Activated CD4-positive, alpha-beta T cell treated with anti-CD3 and anti-CD28 coated beads for 24 hours (primary cell): ENCODE results near the gene NDOR1.

Experiments used
- DNase-seq, 2 donors: peaks; one replicate each; pipeline ENCODE4 v3.0.0-alpha.2; 2020; ENCODE audit warnings: low read depth in 2 of 2

The NDOR1 gene

DNA sequence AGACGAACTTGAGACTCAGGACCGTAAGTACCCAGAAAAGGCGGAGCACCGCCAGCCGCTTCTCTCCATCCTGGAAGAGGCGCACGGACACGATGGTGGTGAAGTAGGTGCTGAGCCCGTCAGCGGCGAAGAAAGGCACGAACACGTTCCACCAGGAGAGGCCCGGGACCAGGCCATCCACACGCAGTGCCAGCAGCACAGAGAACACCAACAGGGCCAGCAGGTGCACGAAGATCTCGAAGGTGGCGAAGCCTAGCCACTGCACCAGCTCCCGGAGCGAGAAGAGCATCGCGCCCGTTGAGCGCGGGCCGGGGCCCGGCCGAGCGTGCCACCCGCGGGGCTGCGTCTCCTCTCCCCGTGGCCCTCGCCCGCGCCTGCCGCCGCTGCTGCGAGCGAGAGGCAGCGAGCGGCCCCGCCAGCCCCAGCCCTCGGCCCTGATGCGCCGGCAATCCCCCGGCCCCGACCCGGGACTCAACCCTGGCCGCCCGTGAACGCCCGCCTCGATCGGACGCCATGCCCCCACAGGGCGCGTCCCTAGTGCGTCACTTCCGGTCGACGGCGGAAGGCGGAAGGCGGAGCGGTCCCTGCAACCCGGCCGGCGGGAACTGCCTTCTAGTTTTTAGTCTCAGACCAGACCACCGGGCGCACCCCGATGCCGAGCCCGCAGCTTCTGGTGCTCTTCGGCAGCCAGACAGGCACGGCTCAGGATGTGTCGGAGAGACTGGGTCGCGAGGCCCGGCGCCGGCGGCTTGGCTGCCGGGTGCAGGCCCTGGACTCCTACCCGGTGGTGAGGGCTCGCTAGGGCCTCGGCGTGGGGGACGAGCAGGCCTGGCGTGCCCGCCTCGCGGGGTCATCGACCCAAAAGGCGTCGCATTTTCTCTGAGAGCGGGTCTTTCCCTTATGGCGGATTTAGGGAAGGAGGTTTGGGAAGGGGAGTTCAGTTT lies at the start of gene NDOR1, which contains the start of gene TMEM203:
Gene NDOR1 (plus strand): TSS at position 575 of the 944 bp plus-strand sequence. CDS start 78 bp downstream, at position 653.
Gene TMEM203 (minus strand): TSS at position 523 of the 944 bp plus-strand sequence. CDS start 234 bp downstream, at position 289.
- DNase-seq, result peak; percentile 84 to 93

- peak; percentile 42 to 44 for DNase-seq
Measured at GRCh38 chr9:137156567-137157375, 48.7 kb upstream of the NDOR1 start.

- DNase-seq, result no peak
Measured at GRCh38 chr9:137157618-137158415, 47.7 kb upstream of the NDOR1 start.

- DNase-seq, result no peak
Measured at GRCh38 chr9:137158625-137159024, 46.9 kb upstream of the NDOR1 start.

DNA sequence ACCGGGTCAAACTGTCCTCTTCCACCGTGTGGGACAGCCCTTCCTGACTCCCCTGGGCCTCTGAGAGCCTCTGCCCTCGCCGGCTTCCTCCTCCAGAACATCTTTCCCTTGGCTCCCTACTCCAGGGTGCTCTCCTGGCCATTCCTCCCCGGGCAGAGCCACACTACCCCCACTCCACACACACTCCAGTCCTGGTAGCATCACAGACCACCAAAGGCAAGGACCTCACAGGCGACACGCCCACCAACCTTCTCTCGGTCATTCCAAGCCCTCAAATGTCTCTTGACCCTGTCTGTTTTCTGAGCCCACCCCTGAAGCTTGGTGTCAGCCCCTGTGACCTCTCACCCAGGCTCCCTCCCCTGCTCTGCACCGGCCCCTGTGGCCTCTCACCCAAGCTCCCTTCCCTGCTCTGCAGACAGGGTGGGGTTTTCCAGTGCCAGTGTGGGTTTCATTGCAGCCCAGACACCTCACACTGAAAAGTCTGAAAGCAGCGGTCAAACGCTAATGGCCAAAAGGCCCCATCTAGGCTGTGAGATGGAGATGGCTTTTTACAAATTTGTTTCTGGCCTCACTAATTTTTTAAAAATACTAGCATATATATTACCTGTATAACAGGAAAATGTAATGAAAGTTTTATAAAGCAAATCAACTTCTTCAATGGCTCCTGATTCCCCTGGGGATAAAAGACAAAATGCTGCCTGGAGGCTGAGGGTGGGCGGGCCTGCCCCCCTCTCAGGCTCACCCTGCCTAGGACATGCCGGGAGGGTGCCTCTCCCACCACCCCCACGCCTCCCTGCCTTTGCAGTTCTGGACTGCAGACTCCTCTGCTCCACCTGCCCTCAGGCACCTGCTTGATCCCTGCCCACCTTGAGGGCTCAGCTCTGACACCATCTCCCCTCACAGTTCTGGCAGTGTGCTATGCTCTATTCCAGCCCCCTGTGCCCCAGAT lies 46.1 kb upstream of the NDOR1 start:
- DNase-seq, result no peak

DNA sequence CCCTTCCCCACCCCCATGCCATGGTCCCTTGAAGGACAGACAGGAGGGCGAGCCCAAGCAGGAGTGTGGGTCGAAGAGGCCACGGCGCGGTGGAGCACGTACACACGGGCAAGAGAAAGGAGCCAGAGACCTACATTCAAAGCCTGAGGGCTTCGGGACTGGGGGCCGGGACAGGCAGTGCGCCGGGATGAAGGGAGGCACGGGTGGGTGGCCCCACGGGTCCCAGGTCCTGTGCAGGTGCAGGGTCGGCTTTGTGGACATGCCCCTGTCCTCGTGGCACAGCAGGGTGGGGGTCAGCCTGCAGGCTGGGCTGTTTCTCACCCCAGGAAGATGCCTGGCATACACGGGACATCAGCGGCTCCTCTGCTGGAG lies 45.5 kb upstream of the NDOR1 start:
- no peak for DNase-seq

DNA sequence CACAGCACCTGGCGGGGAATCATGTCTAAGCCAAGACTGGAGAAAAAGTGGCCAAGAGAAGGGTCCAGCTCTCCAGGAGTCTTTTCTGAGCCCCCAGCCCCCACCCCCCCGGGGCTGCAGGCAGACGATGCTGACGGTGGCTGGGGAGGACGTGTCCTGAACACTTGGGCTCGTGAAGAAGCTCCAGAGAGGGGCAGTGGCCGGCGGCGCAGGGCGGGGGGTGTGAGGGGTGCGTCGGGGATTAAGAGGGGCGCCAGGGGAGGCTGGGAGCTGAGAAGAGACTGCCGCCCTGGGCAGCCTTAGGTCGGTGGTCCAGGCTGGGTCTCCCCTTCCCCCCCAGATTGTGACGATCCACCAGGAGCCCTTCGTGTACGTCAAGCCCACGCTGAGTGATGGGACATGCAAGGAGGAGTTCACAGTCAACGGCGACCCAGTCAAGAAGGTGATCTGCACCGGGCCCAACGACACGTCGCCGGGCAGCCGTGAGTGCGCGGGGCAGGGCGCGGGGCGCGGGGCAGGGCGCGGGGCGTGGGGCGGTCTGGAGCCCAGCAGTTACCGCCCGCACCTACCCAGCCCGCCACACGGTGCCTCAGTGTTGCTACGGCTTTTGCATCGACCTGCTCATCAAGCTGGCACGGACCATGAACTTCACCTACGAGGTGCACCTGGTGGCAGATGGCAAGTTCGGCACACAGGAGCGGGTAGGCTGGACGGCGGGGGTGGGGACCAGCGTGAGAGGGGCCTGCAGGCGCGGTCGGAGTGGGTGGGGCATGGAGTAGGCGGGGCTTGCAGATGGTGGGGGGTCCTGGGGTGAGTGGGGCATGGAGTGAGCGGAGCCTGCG lies 44.6 kb upstream of the NDOR1 start:
- no peak for DNase-seq

DNA sequence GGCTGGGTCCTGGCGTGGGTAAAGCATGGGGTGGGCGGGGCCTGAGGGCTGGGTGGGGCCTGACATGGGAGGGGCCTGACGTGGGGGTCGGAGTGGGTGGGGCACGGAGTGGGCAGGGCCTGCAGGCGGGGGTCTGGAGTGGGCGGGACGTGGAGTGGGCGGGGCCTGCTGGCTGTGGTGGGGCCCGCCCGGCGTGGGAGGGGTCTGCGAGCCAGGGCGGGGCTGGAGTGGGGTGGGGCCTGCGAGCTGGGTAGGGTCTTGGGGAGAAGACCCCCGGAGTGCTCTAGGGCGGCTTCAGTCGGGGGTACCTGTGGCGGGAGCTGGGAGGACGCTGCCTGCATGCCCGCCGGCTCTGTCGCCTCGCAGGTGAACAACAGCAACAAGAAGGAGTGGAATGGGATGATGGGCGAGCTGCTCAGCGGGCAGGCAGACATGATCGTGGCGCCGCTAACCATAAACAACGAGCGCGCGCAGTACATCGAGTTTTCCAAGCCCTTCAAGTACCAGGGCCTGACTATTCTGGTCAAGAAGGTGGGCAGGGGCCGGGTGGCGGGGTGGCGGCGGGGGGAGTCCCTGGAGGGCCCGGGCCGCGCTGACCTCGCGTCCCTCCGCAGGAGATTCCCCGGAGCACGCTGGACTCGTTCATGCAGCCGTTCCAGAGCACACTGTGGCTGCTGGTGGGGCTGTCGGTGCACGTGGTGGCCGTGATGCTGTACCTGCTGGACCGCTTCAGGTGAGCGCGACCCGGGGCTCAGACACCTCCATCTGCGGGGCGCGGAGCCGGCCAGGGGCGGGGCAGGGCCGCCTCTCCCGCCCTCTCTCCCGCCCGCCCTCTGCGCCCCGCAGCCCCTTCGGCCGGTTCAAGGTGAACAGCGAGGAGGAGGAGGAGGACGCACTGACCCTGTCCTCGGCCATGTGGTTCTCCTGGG lies 43.7 kb upstream of the NDOR1 start:
- no peak for DNase-seq

DNA sequence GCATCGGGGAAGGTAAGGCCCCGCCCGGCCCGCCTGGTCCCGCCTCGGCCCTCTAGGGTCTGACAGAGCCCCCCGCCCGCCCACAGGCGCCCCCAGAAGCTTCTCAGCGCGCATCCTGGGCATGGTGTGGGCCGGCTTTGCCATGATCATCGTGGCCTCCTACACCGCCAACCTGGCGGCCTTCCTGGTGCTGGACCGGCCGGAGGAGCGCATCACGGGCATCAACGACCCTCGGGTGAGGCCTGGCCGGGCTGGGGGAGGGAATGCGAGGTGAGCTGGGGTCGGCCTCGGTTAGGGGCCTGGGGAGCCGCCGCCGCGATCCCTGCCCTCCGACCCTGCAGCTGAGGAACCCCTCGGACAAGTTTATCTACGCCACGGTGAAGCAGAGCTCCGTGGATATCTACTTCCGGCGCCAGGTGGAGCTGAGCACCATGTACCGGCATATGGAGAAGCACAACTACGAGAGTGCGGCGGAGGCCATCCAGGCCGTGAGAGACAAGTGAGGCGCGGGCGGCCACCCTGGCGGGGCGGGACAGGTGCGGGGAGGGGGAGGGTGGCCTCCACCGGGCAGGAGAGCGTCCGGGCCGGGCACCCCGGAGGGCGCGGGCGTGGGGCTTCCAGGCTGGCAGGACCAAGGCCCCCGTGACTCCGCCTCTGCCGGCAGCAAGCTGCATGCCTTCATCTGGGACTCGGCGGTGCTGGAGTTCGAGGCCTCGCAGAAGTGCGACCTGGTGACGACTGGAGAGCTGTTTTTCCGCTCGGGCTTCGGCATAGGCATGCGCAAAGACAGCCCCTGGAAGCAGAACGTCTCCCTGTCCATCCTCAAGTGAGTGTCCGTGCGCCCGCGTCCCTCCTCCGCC lies 42.8 kb upstream of the NDOR1 start:
- DNase-seq, result no peak

GRCh38 chr9:137163365-137163715 lies 42.2 kb upstream of the NDOR1 start:
- no peak for DNase-seq

DNA sequence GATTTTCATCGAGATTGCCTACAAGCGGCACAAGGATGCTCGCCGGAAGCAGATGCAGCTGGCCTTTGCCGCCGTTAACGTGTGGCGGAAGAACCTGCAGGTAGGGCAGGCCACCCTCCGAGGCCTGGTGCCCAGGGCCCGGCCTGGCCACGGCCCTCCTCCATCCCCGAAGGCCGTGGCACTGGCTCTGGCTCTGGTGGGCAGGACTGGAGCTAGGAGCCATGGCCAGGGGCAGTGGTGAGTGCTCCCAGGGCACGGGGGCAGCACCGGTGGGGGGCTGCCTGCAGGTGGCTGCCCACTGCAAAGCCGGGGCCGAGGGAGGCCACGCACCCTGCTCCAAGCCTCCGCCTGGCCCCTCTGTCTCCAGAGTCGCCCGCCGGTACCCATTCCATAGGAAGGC lies 41.7 kb upstream of the NDOR1 start:
- no peak for DNase-seq

DNA sequence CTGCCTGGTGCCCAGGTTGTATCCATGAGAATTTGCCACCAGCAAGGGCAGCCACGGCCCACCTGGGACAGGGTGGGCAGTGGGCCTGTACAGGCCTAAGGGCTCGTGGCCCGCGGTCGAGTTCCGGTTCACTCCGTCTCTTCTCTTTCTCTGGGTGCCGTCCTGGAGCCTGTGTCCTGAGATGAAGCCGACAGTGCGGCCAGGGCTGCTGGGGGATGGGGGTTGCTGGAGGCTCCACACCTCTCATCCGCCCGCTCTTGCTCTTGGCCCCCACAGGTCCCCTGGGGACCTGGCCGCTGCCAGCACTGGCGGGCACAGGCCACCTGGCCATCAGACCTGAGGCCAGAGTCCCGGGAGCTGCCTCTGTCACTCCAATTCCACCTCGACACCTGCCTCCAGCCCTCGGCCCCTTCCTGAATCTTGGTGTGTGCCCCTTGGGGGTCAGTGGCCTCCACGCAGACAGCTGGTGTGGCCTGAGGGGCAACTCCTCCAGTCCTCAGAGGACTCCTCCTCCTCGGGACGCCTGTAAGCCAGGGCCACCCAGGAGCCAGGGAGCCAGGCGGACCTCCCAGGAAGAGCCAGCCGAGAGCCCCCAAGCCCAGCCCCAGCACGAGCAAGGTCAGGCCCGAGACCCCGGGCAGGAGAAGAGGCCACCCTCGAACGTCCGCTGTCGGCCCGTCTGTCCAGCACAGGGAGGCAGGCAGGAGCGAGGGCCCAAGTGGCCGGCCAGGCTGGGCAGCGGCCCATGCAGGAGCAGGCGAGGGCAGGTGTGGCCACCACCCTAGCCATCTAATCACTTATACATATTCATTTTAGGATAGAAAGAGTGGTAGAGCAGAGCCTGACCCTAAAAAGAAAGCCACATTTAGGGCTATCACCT lies 40.9 kb upstream of the NDOR1 start:
- no peak for DNase-seq

- DNase-seq, result no peak
Measured at GRCh38 chr9:137165250-137165836, 40.2 kb upstream of the NDOR1 start.

- no peak for DNase-seq
Measured at GRCh38 chr9:137166380-137167229, 38.9 kb upstream of the NDOR1 start.

DNA sequence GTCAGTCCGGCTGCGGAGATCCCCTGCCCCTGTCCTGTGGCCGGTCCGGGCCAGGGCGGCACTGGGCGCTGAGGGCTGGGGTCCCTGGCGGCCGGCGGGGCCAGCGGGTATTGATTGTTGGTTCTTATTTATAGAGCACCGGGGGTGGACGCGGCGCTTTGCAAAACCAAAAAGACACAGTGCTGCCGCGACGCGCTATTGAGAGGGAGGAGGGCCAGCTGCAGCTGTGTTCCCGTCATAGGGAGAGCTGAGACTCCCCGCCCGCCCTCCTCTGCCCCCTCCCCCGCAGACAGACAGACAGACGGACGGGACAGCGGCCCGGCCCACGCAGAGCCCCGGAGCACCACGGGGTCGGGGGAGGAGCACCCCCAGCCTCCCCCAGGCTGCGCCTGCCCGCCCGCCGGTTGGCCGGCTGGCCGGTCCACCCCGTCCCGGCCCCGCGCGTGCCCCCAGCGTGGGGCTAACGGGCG lies 38.2 kb upstream of the NDOR1 start:
- DNase-seq, result no peak
